Activated T-helper 2 cell treated with anti-CD3 and anti-CD28 coated beads, Interferon-gamma antibody, Interleukin-2, Interleukin-4, amounts not matched to agents 10 μg/mL and 5 μg/mL and 100 μg/mL, durations not matched to agents 14 hours and 24 hours and 36 hours (primary cell): Measurements from ENCODE around the gene EXOC6B. TPM values are rescaled to one million over a fixed set of nuclear protein-coding genes. Genes with fewer than 3 reads are reported as not detected.
A peak's percentile ranks its signal among the peaks of the same experiment; 100 is the strongest.

Experiments
- DNase-seq: peaks from one replicate; pipeline ENCODE4 v3.0.0; 2021; ENCODE audit warnings: low spot score
- H3K27ac Mint-ChIP-seq: one replicate; pipeline ENCODE4 v1.8.0; 2021; ENCODE audit warnings: mixed read lengths
- H3K27me3 Mint-ChIP-seq: one replicate; pipeline ENCODE4 v1.8.0; 2021; ENCODE audit warnings: low read depth, mixed read lengths
- H3K36me3 Mint-ChIP-seq: one replicate; pipeline ENCODE4 v1.8.0; 2021; ENCODE audit warnings: low read depth, mixed read lengths
- H3K4me1 Mint-ChIP-seq: one replicate; pipeline ENCODE4 v1.8.0; 2021; ENCODE audit warnings: low read depth, mixed read lengths
- H3K4me3 Mint-ChIP-seq: one replicate; pipeline ENCODE4 v1.8.0; 2021; ENCODE audit warnings: low read depth, mild to moderate bottlenecking, moderate library complexity, mixed read lengths
- H3K9me3 Mint-ChIP-seq: one replicate; pipeline ENCODE4 v1.8.0; 2021; ENCODE audit warnings: mixed read lengths
- intact Hi-C: fragments of 100-400 bp; cut with micrococcal nuclease; formaldehyde crosslinking; loops from one replicate; pipeline ENCODE4 v1.15.1; 2023
- total RNA-seq: library from RNA; stranded (reverse); gene quantifications from 2 replicates; pipeline ENCODE4 v1.2.3, GENCODE V29; 2022

The EXOC6B gene
- total RNA-seq, 1 donor from 2014 or later: 9.4 TPM

GRCh38 chr2:72148003-72148836 lies 677.6 kb downstream of the EXOC6B start:
- no peak for DNase-seq
- H3K9me3 Mint-ChIP-seq: peaks cover 6% of the 10 kb centered on the region
- H3K36me3 Mint-ChIP-seq: peaks cover 7% of the 10 kb centered on the region
- intact Hi-C loops: loop anchor here (5.0 kb wide), 1 partner anchor 1261 kb away; no protein-coding TSS in a partner anchor
- H3K27me3 Mint-ChIP-seq: peaks cover 61% of the 10 kb centered on the region
- H3K27ac Mint-ChIP-seq: no peak overlapping the region
- peak overlapping the region; percentile 63 for H3K4me3 Mint-ChIP-seq
- peaks cover 15% of the 10 kb centered on the region for H3K4me1 Mint-ChIP-seq

GRCh38 chr2:72147303-72147971 lies 678.4 kb downstream of the EXOC6B start, which contains the start of gene CYP26B1:
TSS of gene CYP26B1 (minus strand) at chr2:72147862. CDS start at chr2:72147834, 28 bp downstream.
- H3K27ac Mint-ChIP-seq: peak within 1 kb of the TSS; percentile 2
- peak within 1 kb of the TSS; percentile 63 for H3K4me3 Mint-ChIP-seq
- no peak for DNase-seq
- H3K9me3 Mint-ChIP-seq: peaks cover 6% of the 10 kb centered on the region
- peaks cover 7% of the 10 kb centered on the region for H3K36me3 Mint-ChIP-seq
- peaks cover 15% of the 10 kb centered on the region for H3K4me1 Mint-ChIP-seq
- H3K27me3 Mint-ChIP-seq: peaks cover 64% of the 10 kb centered on the region
- intact Hi-C loops: loop anchor here (5.0 kb wide), 1 partner anchor 1260 kb away; no protein-coding TSS in a partner anchor

GRCh38 chr2:72146347-72147302 lies 679.2 kb downstream of the EXOC6B start:
- Mint-ChIP-seq H3K36me3 (peaks cover 7% of the 10 kb centered on the region), H3K27ac (peak overlapping the region; percentile 2), H3K4me1 (peaks cover 15% of the 10 kb centered on the region), H3K4me3 (no peak overlapping the region), H3K9me3 (peaks cover 6% of the 10 kb centered on the region), H3K27me3 (peaks cover 68% of the 10 kb centered on the region)
- no peak for DNase-seq
- intact Hi-C loops: loop anchor here (5.0 kb wide), 1 partner anchor 1259 kb away; no protein-coding TSS in a partner anchor

GRCh38 chr2:72145658-72146329 lies 680.0 kb downstream of the EXOC6B start:
- Mint-ChIP-seq H3K36me3 (peaks cover 7% of the 10 kb centered on the region), H3K4me1 (peaks cover 15% of the 10 kb centered on the region), H3K9me3 (peaks cover 6% of the 10 kb centered on the region), H3K27ac (no peak overlapping the region), H3K27me3 (peaks cover 62% of the 10 kb centered on the region), H3K4me3 (no peak overlapping the region)
- DNase-seq: no peak
- intact Hi-C loops: loop anchor here (2.0 to 5.0 kb wide), 2 partner anchors 779 to 1258 kb away; no protein-coding TSS in a partner anchor

- no peak overlapping the region for H3K27ac Mint-ChIP-seq
- H3K27me3 Mint-ChIP-seq: peaks cover 56% of the 10 kb centered on the region
- no peak overlapping the region for H3K4me3 Mint-ChIP-seq
- H3K9me3 Mint-ChIP-seq: peaks cover 6% of the 10 kb centered on the region
- H3K36me3 Mint-ChIP-seq: peaks cover 7% of the 10 kb centered on the region
- intact Hi-C loops: loop anchor here (2.0 to 5.0 kb wide), 2 partner anchors 780 to 1258 kb away; no protein-coding TSS in a partner anchor
- H3K4me1 Mint-ChIP-seq: peaks cover 13% of the 10 kb centered on the region
- no peak for DNase-seq
Measured at GRCh38 chr2:72145289-72145657, 680.6 kb downstream of the EXOC6B start.

- DNase-seq: no peak
- H3K4me3 Mint-ChIP-seq: no peak overlapping the region
- H3K36me3 Mint-ChIP-seq: peaks cover 7% of the 10 kb centered on the region
- intact Hi-C loops: loop anchor here (2.0 to 5.0 kb wide), 2 partner anchors 780 to 1257 kb away; no protein-coding TSS in a partner anchor
- no peak overlapping the region for H3K27ac Mint-ChIP-seq
- H3K4me1 Mint-ChIP-seq: peaks cover 8% of the 10 kb centered on the region
- peaks cover 51% of the 10 kb centered on the region for H3K27me3 Mint-ChIP-seq
- H3K9me3 Mint-ChIP-seq: peaks cover 6% of the 10 kb centered on the region
Measured at GRCh38 chr2:72144632-72145288, 681.1 kb downstream of the EXOC6B start.

- intact Hi-C loops: loop anchor here (2.0 kb wide), 1 partner anchor 781 kb away; no protein-coding TSS in a partner anchor
- H3K27ac Mint-ChIP-seq: no peak overlapping the region
- peaks cover 46% of the 10 kb centered on the region for H3K27me3 Mint-ChIP-seq
- H3K4me3 Mint-ChIP-seq: no peak overlapping the region
- H3K9me3 Mint-ChIP-seq: peaks cover 6% of the 10 kb centered on the region
- H3K4me1 Mint-ChIP-seq: peaks cover 7% of the 10 kb centered on the region
- peaks cover 7% of the 10 kb centered on the region for H3K36me3 Mint-ChIP-seq
- DNase-seq: no peak
Measured at GRCh38 chr2:72144274-72144631, 681.6 kb downstream of the EXOC6B start.

- peaks cover 42% of the 10 kb centered on the region for H3K27me3 Mint-ChIP-seq
- no peak for DNase-seq
- no peak overlapping the region for H3K27ac Mint-ChIP-seq
- intact Hi-C loops: loop anchor here (2.0 kb wide), 1 partner anchor 781 kb away; no protein-coding TSS in a partner anchor
- peaks cover 7% of the 10 kb centered on the region for H3K36me3 Mint-ChIP-seq
- H3K4me3 Mint-ChIP-seq: no peak overlapping the region
- peaks cover 6% of the 10 kb centered on the region for H3K9me3 Mint-ChIP-seq
- H3K4me1 Mint-ChIP-seq: peaks cover 3% of the 10 kb centered on the region
Measured at GRCh38 chr2:72143441-72144273, 682.2 kb downstream of the EXOC6B start.

GRCh38 chr2:72142570-72143440 lies 683.0 kb downstream of the EXOC6B start:
- Mint-ChIP-seq H3K4me1 (peaks cover 2% of the 10 kb centered on the region), H3K4me3 (no peak overlapping the region), H3K36me3 (peaks cover 7% of the 10 kb centered on the region), H3K27ac (no peak overlapping the region), H3K9me3 (peaks cover 6% of the 10 kb centered on the region), H3K27me3 (peaks cover 36% of the 10 kb centered on the region)
- no peak for DNase-seq
- intact Hi-C loops: no loop called here

GRCh38 chr2:72141881-72142451 lies 683.9 kb downstream of the EXOC6B start:
- Mint-ChIP-seq H3K27me3 (peaks cover 35% of the 10 kb centered on the region), H3K9me3 (peaks cover 5% of the 10 kb centered on the region), H3K36me3 (peaks cover 5% of the 10 kb centered on the region), H3K4me1 (peaks cover 2% of the 10 kb centered on the region), H3K27ac (no peak overlapping the region), H3K4me3 (no peak overlapping the region)
- DNase-seq: no peak
- intact Hi-C loops: no loop called here
